GM18520 (cell line): ENCODE data around the gene DZIP1.

ENCODE experiments used
- ATAC-seq: cut with Tn5 transposase; IDR thresholded peaks from one replicate; pipeline ENCODE4 v1.9.1; 2021; ENCODE audit not compliant: unreplicated experiment

The DZIP1 gene

DNA sequence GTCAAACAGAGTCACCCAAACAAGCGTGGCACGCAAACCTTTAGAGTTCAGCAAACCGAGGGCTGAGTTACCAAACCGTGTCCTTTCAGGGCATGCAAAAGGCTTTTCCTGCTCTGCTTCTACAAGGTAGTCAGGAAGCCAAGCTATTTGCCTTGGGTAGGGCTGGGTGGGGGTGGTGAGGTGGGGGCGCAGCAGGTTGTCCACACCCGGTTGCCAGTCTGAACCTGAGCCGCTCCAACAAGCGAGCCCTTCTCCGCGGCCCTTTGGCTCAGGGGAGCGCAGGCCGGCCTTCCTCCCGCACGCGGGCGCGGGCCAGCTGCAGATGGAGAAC is 92.3 kb downstream of the DZIP1 start:
- ATAC-seq: no peak

GRCh38 chr13:95547531-95548167 is 96.9 kb downstream of the DZIP1 start:
- ATAC-seq: no peak

GRCh38 chr13:95546919-95547318 is 97.6 kb downstream of the DZIP1 start:
- ATAC-seq: no peak

DNA sequence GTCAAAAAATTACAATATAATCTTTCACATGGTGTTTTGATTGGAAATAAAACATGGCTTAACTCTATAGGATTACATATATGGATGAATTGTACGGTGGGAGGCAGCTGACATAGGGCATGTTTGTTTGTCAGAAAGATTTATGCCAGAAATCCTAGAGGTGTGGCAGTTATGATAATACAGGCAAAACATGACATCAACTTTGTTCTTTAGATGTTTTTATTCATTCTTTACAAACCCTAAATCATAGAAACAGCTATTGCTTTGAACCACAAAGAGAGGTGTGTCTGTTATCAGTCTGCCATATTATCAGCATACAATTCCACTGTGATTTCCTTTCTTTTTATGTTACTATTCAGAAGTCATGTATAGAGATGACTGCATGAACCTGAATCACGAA is 100.2 kb downstream of the DZIP1 start:
- ATAC-seq: no peak

DNA sequence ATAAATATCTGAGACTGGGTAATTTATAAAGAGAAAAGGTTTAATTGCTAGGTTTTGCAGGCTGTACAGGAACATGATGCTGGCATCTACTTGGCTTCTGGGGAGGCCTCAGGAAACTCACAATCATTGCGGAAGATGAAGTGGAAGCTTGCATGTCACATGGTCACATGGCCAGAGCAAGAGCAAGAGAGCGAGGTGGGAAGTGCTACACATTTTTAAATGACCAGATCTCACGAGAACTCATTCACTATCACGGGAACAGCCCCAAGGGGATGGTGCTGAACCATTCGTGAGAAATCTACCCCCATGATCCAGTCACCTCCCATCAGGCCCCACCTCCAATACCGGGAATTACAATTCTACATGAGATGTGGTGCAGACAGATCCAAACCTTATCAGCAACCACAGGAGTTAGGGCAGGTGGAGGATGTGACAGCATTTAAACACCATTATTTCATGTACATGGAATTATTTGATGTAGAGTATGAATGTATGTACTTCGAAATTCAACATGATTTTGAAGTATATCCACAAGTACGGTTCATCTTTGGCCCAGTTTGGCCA is 102.5 kb downstream of the DZIP1 start:
- no peak for ATAC-seq

DNA sequence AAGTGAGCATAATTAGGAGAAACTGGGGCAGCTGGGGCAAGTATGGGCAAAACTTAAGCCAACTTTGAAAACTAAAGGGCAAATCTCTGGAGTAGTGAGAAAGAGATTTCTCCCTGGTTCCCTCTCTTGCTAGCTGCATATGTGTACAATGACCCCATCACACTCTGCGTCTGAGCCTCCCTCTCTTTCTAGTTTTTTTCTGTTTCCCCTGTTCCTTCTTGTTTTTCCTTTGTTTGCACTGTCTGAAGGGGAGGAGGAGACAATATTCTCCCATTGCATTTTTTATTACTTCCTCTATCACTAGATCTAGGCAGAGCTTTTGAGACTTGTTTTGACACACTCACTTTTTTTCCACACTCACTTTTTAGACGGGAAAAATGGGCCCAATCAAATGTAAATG is 103.2 kb downstream of the DZIP1 start:
- ATAC-seq: no peak

GRCh38 chr13:95540888-95541287 is 103.6 kb downstream of the DZIP1 start:
- ATAC-seq: no peak

GRCh38 chr13:95536632-95537241 is 107.8 kb downstream of the DZIP1 start:
- no peak for ATAC-seq

GRCh38 chr13:95535243-95535642 is 109.3 kb downstream of the DZIP1 start:
- ATAC-seq: no peak

DNA sequence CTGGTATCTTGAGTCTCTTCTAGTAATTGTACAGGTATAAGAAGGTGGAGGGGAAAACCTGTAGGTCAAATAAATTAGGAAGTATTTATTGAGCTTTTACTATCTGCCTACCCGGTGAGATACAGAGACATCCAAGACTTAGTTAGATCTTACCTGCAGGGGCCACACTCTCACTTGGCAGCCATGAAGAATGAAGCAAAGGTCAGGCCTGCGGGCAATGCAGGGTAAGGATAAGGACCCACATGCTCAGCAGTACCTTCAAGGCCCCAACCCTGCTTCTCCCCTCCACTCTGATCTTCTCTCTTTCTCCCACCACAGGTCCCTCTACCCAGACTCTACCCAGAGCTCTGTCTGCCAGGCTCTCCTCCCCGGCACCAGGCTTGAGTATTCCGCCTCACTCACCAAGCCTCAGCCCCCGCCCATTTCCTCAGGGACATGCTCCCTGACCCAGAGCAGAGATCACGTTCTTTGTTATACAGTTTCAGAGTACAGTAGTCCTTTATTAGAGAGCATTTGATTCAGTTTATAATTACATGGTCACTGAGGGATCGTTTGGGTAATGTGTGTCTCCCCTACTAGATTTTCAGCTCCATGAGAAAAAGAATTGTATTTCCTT is 110.9 kb downstream of the DZIP1 start:
- no peak for ATAC-seq

DNA sequence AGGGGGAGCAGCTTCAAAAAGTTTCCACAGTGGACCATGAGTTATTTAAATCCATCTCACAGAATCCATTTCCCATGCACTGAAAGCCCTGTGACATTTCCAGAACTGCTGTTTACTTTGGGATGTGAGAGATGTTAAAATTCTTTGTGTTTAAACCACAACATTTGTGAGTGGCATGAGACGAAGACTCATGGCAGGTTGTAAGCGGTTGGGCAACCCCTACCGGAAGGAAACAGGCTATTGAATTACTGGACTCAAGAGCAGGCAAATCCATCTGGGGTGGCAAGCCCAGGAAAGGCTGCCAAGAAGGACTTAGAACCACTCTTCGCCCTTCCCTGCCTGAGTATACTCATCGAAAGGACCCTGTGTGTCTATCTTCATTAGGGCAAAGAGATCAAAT is 114.3 kb downstream of the DZIP1 start:
- ATAC-seq: no peak
